HFF-Myc (cell line): ENCODE measurements around the gene HOXD13.

Source experiments
- DNase-seq: peaks from one replicate; pipeline ENCODE4 v3.0.0-alpha.2; 2011; ENCODE audit warnings: low read depth; ENCODE audit errors: extremely low read depth
- H3K4me3 ChIP-seq: replicated peaks from 2 replicates; pipeline ENCODE4 v1.5.1; 2011; ENCODE audit warnings: low read depth, mild to moderate bottlenecking, control low read depth, low read length
- TF ChIP-seq, protein P1 (sequence below): IDR thresholded peaks from 2 replicates; pipeline ENCODE4 v1.5.1; 2012; ENCODE audit warnings: mild to moderate bottlenecking, low read depth, low read length, control low read depth; ENCODE audit errors: missing control alignments

The HOXD13 gene

GRCh38 chr2:176076796-176077195 is 15.7 kb upstream of the HOXD13 start:
- H3K4me3 ChIP-seq, result no peak overlapping the region
- TF ChIP-seq, protein P1, sequence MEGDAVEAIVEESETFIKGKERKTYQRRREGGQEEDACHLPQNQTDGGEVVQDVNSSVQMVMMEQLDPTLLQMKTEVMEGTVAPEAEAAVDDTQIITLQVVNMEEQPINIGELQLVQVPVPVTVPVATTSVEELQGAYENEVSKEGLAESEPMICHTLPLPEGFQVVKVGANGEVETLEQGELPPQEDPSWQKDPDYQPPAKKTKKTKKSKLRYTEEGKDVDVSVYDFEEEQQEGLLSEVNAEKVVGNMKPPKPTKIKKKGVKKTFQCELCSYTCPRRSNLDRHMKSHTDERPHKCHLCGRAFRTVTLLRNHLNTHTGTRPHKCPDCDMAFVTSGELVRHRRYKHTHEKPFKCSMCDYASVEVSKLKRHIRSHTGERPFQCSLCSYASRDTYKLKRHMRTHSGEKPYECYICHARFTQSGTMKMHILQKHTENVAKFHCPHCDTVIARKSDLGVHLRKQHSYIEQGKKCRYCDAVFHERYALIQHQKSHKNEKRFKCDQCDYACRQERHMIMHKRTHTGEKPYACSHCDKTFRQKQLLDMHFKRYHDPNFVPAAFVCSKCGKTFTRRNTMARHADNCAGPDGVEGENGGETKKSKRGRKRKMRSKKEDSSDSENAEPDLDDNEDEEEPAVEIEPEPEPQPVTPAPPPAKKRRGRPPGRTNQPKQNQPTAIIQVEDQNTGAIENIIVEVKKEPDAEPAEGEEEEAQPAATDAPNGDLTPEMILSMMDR, result no peak
- no peak for DNase-seq

GRCh38 chr2:176078541-176079284 is 13.8 kb upstream of the HOXD13 start:
- H3K4me3 ChIP-seq, result no peak overlapping the region
- TF ChIP-seq, protein P1, result no peak
- no peak for DNase-seq

GRCh38 chr2:176079285-176079830 is 13.2 kb upstream of the HOXD13 start:
- H3K4me3 ChIP-seq, result no peak overlapping the region
- TF ChIP-seq, protein P1, result no peak
- no peak for DNase-seq

GRCh38 chr2:176079831-176080539 is 12.5 kb upstream of the HOXD13 start:
- DNase-seq, result no peak
- TF ChIP-seq, protein P1, result peak; percentile 78
- no peak overlapping the region; the same call in 1 of the 2 replicates for H3K4me3 ChIP-seq

- TF ChIP-seq, protein P1, result no peak
- DNase-seq, result no peak
- no peak overlapping the region; the same call in 1 of the 2 replicates for H3K4me3 ChIP-seq
Observed at GRCh38 chr2:176080540-176081375, 11.8 kb upstream of the HOXD13 start.

DNA sequence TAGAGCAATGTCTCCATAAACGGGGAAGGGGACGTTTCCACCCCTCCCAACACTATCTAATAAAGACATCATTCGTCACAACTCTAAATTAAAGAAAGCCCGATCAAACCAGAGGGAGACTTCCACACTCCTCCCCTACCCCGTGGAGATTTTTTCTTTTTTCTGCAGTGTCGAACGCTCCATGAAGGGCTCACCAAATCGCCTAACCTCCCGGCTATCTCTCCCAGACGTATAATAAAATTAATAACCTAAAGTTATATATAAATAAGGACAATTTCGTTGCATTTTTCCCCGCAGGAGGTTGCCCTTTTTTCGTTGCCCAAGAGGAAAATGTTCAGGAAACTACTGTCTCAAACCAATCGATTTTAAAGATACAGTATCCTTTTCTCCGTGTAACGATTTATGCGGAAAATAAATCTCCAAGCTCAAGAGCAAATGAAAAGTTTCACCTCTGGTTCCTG is 11.1 kb upstream of the HOXD13 start:
- no peak overlapping the region for H3K4me3 ChIP-seq
- DNase-seq, result no peak
- TF ChIP-seq, protein P1, result no peak
